Erythroblast (primary cell): ENCODE measurements around the gene CCDC87.
"Not testable (repeated sequence)": the region's sequence is repeated elsewhere in the genome, so short reads cannot be mapped to it uniquely, and the experiment has no call there.

Experiments used
- DNase-seq, 2 experiments: peaks; one replicate each; lab custom pipeline; 2025; lab: John Stamatoyannopoulos, UW
- GATA1 ChIP-seq: IDR thresholded peaks from 2 replicates; pipeline ENCODE4 v1.6.1; 2011; ENCODE audit warnings: low read depth, mild to moderate bottlenecking, control low read depth, low read length, moderate library complexity
- POLR2A ChIP-seq: IDR thresholded peaks from 2 replicates; pipeline ENCODE4 v1.6.1; 2011; ENCODE audit warnings: mild to moderate bottlenecking, low read length

The CCDC87 gene

GRCh38 chr11:66626926-66627325, 34.1 kb upstream of the CCDC87 start:
- TF ChIP-seq GATA1 (no peak), POLR2A (no peak)

GRCh38 chr11:66626382-66626781, 33.5 kb upstream of the CCDC87 start:
- no peak for DNase-seq
- TF ChIP-seq GATA1 = no peak
- no peak for TF ChIP-seq POLR2A

More at GRCh38 chr11:66626926-66627325, 34.1 kb upstream of the CCDC87 start:
- no peak for DNase-seq

GRCh38 chr11:66625752-66626149, 32.9 kb upstream of the CCDC87 start:
- TF ChIP-seq GATA1 (no peak), POLR2A (no peak)
- DNase-seq = no peak

- no peak for DNase-seq
- TF ChIP-seq POLR2A (no peak), GATA1 (no peak)
Measured at GRCh38 chr11:66625041-66625751, 32.3 kb upstream of the CCDC87 start.

GRCh38 chr11:66624450-66624849, 31.6 kb upstream of the CCDC87 start:
- no peak for DNase-seq
- TF ChIP-seq GATA1 = no peak

- DNase-seq = peak; percentile 38 to 40
- no peak for TF ChIP-seq GATA1
- TF ChIP-seq POLR2A = no peak
Measured at GRCh38 chr11:66619080-66619554, 26.3 kb upstream of the CCDC87 start.

- no peak for TF ChIP-seq GATA1
- no peak for TF ChIP-seq POLR2A
- DNase-seq = peak in 1 of 2 experiments; percentile 62
Measured at GRCh38 chr11:66617155-66617834, 24.4 kb upstream of the CCDC87 start.

- no peak for TF ChIP-seq GATA1
- peak; percentile 99 for TF ChIP-seq POLR2A
- peak; percentile 99 for DNase-seq
Measured at GRCh38 chr11:66616379-66617154, 23.7 kb upstream of the CCDC87 start, which contains the start of gene RBM14. Gene RBM14, plus strand, starts transcription at chr11:66616630. Its CDS starts 91 bp downstream, at chr11:66616721.

GRCh38 chr11:66614073-66614472, 21.2 kb upstream of the CCDC87 start:
- peak; percentile 55 to 56 for DNase-seq
- TF ChIP-seq GATA1 (no peak), POLR2A (no peak)

- TF ChIP-seq GATA1 (no peak), POLR2A (no peak)
- DNase-seq = no peak
Measured at GRCh38 chr11:66612458-66612857, 19.6 kb upstream of the CCDC87 start.

GRCh38 chr11:66609721-66610617, 17.1 kb upstream of the CCDC87 start:
- no peak for DNase-seq
- TF ChIP-seq POLR2A (no peak), GATA1 (no peak)

- DNase-seq = peak in 1 of 2 experiments; percentile 53
- TF ChIP-seq GATA1 = no peak
- no peak for TF ChIP-seq POLR2A
Measured at GRCh38 chr11:66607126-66607834, 14.4 kb upstream of the CCDC87 start.

GRCh38 chr11:66606608-66607007, 13.7 kb upstream of the CCDC87 start:
- not testable (repeated sequence) for DNase-seq
